ENCODE results near the gene NFIA.
"Not testable (repeated sequence)": the region's sequence is repeated elsewhere in the genome, so short reads cannot be mapped to it uniquely, and the experiment has no call there.

Gene NFIA

GRCh38 chr1:61273167-61273705 is 190.9 kb downstream of the NFIA start:
- no peak for DNase-seq (ENCODE audit: low read depth)

GRCh38 chr1:61273861-61274260 is 191.5 kb downstream of the NFIA start:
- DNase-seq (ENCODE audit: low read depth) = no peak

GRCh38 chr1:61274939-61275338 is 192.6 kb downstream of the NFIA start:
- DNase-seq (ENCODE audit: low read depth) = no peak

- DNase-seq (ENCODE audit: low read depth) = no peak
These were observed 193.9 kb downstream of the NFIA start for GRCh38 chr1:61276246-61276645.

GRCh38 chr1:61277121-61277690 is 194.8 kb downstream of the NFIA start:
- DNase-seq (ENCODE audit: low read depth) = no peak

GRCh38 chr1:61278503-61278902 is 196.1 kb downstream of the NFIA start:
- not testable (repeated sequence) for DNase-seq (ENCODE audit: low read depth)

- no peak for DNase-seq (ENCODE audit: low read depth)
These were observed 196.6 kb downstream of the NFIA start for GRCh38 chr1:61278966-61279365.

- no peak for DNase-seq (ENCODE audit: low read depth)
These were observed 197.2 kb downstream of the NFIA start for GRCh38 chr1:61279570-61279969.

GRCh38 chr1:61280452-61280851 is 198.1 kb downstream of the NFIA start:
- DNase-seq (ENCODE audit: low read depth) = no peak

GRCh38 chr1:61282387-61282786 is 200.0 kb downstream of the NFIA start:
- DNase-seq (ENCODE audit: low read depth) = no peak

- no peak for DNase-seq (ENCODE audit: low read depth)
These were observed 202.0 kb downstream of the NFIA start for GRCh38 chr1:61284248-61284854.

- DNase-seq (ENCODE audit: low read depth) = no peak
These were observed 202.6 kb downstream of the NFIA start for GRCh38 chr1:61284936-61285335.

GRCh38 chr1:61285371-61285885 is 203.1 kb downstream of the NFIA start:
- DNase-seq (ENCODE audit: low read depth) = no peak

- DNase-seq (ENCODE audit: low read depth) = peak; percentile 49
These were observed 204.7 kb downstream of the NFIA start for GRCh38 chr1:61287014-61287413.

GRCh38 chr1:61287734-61288133 is 205.4 kb downstream of the NFIA start:
- peak; percentile 86 for DNase-seq (ENCODE audit: low read depth)

- DNase-seq (ENCODE audit: low read depth) = no peak
These were observed 207.1 kb downstream of the NFIA start for GRCh38 chr1:61289232-61290098.

GRCh38 chr1:61290525-61290924 is 208.2 kb downstream of the NFIA start:
- no peak for DNase-seq (ENCODE audit: low read depth)

GRCh38 chr1:61293197-61293596 is 210.8 kb downstream of the NFIA start:
- no peak for DNase-seq (ENCODE audit: low read depth)

GRCh38 chr1:61293986-61294504 is 211.7 kb downstream of the NFIA start:
- no peak for DNase-seq (ENCODE audit: low read depth)

GRCh38 chr1:61294930-61295329 is 212.6 kb downstream of the NFIA start:
- DNase-seq (ENCODE audit: low read depth) = no peak

GRCh38 chr1:61295818-61296537 is 213.6 kb downstream of the NFIA start:
- no peak for DNase-seq (ENCODE audit: low read depth)

GRCh38 chr1:61297887-61298286 is 215.5 kb downstream of the NFIA start:
- DNase-seq (ENCODE audit: low read depth) = no peak
